ENCODE data around the gene KRTAP12-3.

KRTAP12-3 gene

DNA sequence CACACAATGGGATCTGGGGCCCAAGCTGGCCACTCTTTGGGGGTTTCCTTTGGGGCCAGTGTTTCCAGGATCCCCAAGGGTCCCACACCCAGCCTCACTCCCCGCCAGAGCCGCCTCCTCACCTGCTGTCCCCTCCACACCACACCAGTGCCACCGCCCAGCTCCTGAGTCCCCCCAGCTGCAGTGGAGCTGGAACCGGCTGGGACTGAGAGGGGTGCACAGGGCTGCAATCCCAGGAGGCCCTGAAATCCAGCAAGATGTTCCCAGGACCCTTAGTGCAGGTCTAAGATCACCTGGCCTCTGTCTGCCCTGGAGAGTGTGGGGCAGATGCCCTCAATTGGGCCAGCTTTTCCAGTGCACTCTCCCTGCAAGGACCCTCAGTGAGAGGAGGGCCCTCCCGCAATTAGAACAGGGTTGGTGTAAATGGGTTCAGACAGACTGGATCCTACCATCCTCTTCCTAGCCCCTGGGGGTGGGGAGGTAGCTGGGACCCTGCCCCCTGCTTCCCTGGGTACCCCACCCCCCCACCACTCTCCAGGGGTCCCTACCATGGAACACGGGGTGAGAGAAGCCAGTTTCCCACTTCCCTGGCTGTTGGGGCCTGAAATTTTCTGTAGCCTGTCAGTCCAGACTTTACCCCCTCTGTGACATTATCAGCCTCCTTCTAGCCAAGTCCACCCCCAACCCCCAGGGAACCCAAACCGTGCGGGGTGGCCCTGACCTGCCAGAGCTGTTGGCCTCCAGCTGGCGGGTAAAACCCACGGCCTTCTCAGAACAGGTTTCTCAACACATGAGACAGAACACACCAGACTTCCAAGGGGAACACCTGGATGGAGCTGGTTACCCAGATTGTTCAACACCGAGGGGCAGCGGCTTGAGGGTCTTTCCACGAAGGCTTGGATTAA lies 46.3 kb downstream of the KRTAP12-3 start:
- DNase-seq: no peak

DNA sequence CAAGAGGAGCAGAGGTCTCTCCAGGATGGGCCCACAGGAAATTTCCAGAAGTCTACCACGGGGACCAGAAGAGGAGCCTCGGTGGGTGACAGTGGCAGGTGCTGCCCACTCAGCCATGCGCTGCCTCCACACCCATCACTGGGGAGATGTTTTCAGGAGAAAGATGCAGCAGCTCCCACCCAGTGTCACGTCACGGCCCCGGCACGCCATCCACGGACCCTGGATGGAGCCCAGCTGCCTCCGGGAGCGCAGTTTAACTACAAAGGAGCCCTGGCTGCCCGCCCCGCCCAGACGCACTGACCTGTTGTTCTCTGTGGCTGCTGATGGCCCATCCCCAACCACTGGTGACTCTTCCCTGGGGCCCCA lies 46.9 kb downstream of the KRTAP12-3 start:
- DNase-seq: no peak

DNA sequence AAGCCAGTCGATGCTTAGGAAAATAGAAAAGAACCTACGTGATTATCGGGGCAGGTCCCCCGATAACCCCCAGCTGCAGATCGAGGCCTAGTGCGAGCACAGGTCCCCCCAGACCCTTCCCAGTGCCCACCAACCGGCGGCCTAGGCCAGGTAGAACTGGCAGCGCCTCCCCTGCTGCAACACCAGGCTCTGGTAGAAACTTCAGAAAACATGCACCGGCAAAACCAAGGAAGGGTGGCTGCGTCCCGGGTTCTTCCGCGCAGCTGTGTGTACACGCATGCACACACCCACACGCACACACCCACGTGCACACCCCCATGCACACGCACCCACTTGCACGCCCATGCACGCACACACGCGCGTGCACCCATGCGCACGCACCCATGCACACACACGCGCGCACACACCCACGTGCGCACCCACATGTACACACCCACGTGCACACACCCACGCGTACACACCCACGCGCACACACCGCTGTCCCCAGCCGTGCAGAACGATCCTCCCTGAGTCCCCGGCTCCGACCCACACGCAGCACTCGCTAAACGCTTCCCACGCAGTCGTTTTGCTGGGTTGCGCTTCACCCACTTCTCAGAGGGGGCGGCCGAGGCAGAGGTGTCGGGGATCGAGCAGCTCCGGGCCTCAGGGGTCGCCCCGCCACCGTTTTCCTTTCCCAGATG lies 48.4 kb downstream of the KRTAP12-3 start:
- DNase-seq: no peak

DNA sequence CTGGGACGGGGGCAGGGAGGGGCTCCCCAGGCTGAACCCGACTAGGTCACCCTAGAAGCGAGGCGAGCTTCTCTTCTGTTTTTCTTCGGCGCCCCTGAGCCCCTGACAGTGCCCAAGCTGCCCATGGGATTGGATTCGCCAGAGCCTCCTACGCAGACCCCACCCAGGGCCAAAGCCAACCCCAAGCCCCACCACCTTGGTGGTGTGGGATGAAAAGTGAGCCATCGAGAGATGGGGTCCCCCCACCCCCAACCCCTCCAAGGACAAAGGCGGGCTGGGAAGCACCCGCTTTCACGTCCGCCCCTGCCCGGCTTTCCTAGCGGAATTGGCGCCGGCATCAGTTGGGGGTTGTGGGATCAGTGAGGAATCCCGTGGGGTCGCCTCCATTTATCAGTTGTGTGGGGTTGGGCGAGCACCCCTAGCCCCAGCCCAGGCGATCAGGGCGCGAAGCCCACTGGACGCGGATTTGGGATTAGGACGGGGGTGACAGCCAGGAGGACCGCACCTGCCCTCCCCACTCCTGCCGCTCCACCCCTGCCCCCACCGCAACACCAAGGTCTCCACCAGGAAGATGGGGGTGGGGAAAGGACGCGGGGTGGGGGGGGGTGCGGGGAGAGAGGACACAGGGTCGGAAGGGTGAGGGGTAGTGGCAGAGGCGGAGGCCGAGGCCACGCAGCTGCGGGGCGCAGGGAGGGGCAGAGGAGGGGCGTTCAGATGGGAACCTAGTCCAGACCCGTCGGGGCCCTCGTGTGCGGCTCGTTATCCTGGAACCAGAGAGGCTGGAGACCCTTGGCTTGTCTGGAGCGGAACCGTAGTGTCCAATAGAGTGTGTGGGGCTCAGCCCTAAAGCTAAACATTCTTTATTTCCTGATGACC lies 49.2 kb downstream of the KRTAP12-3 start:
- DNase-seq: no peak
